Natural killer cell treated with Interleukin-12 subunit alpha and Interleukin-12 subunit beta and Interleukin-15 and Interleukin-18, amount 100 ng/mL, for 72 hours (primary cell): Measurements from ENCODE around the gene NABP2. TPM values are rescaled to one million over a fixed set of nuclear protein-coding genes. Genes with fewer than 3 reads are reported as not detected.

ENCODE experiments used
- ATAC-seq, 2 donors: fragments of 150-1000 bp; cut with Tn5 transposase in 1 of 2; sonication (Bioruptor Pico), chemical (Tn5 transposase) in 1 of 2; 2 replicates each; pipeline ENCODE4 v1.10.0; 2021
- DNase-seq: peaks from one replicate; pipeline ENCODE4 v3.0.0; 2022; ENCODE audit warnings: low spot score
- H3K27ac Mint-ChIP-seq, 2 donors: 1 replicate in 1 of 2; 2 replicates in 1 of 2; pipeline ENCODE4 v1.8.0; 2022; ENCODE audit warnings: mixed read lengths in 2 of 2, mild to moderate bottlenecking in 1 of 2, moderate library complexity in 1 of 2
- H3K27me3 Mint-ChIP-seq, 2 donors: 1 replicate in 1 of 2; 2 replicates in 1 of 2; pipeline ENCODE4 v1.8.0; 2022; ENCODE audit warnings: mixed read lengths in 2 of 2
- H3K36me3 Mint-ChIP-seq: one replicate; pipeline ENCODE4 v1.8.0; 2022; ENCODE audit warnings: mixed read lengths
- H3K4me1 Mint-ChIP-seq, 2 donors: 1 replicate in 1 of 2; 2 replicates in 1 of 2; pipeline ENCODE4 v1.8.0; 2022; ENCODE audit warnings: low read depth in 2 of 2, mixed read lengths in 2 of 2, mild to moderate bottlenecking in 1 of 2
- H3K4me3 Mint-ChIP-seq: one replicate; pipeline ENCODE4 v1.8.0; 2022; ENCODE audit warnings: mixed read lengths
- H3K9me3 Mint-ChIP-seq: 2 replicates; pipeline ENCODE4 v1.8.0; 2022; ENCODE audit warnings: mixed read lengths
- total RNA-seq, 2 donors: library from RNA; stranded (reverse); gene quantifications; one replicate each; pipeline ENCODE4 v1.2.3, GENCODE V29; 2022

The NABP2 gene
- total RNA-seq, 2 donors from 2014 or later = 66.3 to 81.6 TPM

DNA sequence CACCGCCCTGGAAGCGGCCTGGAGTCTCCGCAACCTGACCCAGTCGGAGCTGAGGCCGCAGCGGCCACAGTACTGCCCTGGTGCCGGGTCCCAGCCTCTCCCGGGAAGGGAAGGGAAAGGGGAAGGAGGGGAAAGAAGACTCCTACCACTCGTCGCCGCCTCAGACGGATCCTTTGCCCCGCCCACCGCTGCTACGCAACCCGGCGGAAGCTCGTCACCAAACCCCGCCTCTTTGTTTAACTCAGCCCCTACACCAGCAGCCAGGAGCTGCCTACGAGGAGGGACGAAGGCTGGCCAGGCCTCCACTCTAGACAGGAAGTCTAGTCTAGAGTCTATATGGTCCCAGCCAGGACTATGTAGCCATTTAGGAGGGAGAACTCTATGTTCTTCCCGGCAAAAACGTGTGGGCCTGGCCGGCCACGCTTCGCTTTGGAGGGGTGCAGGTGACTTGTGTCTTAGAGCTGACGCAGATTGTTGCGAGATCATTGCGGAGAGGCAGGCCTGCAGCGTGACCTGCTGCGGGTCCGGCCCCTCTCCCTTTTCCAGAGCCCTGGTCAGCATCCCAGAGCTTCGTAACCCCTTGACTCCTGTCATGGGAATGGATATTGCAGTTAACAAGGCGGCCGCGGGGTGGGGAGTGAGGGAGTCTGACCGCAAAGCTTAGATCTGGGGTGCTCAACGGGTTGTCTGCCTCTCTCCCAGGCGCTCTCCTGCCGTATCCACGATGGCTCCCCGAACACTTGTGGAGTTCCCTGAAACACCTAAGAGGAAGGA is 2.2 kb upstream of the NABP2 start, which contains the start of gene RNF41:
Gene RNF41 (minus strand): TSS at position 166 of the 774 bp plus-strand sequence. CDS start 7,875 bp downstream, outside the sequence.
- Mint-ChIP-seq H3K36me3 (no peaks in the 10 kb centered on the region), H3K4me3 (peak within 1 kb of the TSS; percentile 99), H3K4me1 (peaks cover 35 to 48% of the 10 kb centered on the region in 2 donors), H3K27me3 (no peaks in the 10 kb centered on the region), H3K27ac (peak within 1 kb of the TSS; percentile 98 to 100), H3K9me3 (no peaks in the 10 kb centered on the region)
- ATAC-seq (peak; percentile 91 to 93), DNase-seq (peak; percentile 94)

DNA sequence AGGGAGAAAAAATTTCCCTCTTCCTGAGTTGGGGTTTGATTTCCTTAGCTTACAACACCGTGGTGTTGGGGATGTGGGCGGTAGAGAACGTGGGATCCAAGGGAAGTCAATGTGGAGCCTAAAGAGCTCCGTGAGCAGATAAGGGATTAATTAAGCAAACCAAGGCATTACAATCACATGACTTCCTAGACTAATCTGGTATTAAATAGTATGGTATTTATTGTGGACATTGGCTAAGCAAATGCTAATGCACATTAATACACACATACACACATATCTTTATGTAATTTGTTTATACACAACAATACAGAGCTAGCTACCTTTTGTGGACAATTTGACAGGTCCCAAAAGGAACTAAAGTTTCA is 1.6 kb upstream of the NABP2 start:
- no peaks in the 10 kb centered on the region for H3K27me3 Mint-ChIP-seq
- no peaks in the 10 kb centered on the region for H3K9me3 Mint-ChIP-seq
- no peak for DNase-seq
- peak overlapping the region; percentile 98 to 100 for H3K27ac Mint-ChIP-seq
- H3K4me3 Mint-ChIP-seq = peak overlapping the region; percentile 99
- no peak for ATAC-seq
- peaks cover 35 to 48% of the 10 kb centered on the region in 2 donors for H3K4me1 Mint-ChIP-seq
- H3K36me3 Mint-ChIP-seq = no peaks in the 10 kb centered on the region

DNA sequence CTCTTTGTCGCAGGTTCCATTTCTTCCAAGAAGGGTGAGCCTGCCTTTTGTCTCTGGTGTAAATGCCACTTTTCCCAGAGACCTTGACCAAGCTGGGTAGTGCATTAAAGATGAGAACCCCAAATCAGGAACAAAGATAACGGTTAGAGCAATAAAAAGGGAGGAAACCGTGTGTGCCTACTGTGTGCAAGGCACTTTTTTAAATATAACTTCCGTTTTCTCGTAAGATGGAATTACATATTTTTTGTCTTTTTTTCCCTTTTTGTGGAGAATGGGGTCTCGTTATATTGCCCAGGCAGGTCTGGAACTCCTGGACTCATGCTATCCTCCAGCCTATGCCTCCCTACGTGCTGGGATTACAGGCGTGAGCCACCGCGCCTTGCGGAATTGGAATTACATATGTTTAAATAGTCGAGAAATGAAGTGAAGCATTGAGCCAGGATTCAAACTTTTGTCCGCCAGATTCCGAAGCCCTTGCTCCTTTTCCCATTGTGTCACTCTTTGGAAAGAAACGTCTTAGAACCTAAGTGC is 506 bp upstream of the NABP2 start:
- Mint-ChIP-seq H3K9me3 (no peaks in the 10 kb centered on the region), H3K4me3 (peak overlapping the region; percentile 88), H3K27ac (peak overlapping the region; percentile 92 to 98), H3K4me1 (peaks cover 35 to 48% of the 10 kb centered on the region in 2 donors), H3K36me3 (no peaks in the 10 kb centered on the region), H3K27me3 (no peaks in the 10 kb centered on the region)
- DNase-seq (no peak), ATAC-seq (no peak)

DNA sequence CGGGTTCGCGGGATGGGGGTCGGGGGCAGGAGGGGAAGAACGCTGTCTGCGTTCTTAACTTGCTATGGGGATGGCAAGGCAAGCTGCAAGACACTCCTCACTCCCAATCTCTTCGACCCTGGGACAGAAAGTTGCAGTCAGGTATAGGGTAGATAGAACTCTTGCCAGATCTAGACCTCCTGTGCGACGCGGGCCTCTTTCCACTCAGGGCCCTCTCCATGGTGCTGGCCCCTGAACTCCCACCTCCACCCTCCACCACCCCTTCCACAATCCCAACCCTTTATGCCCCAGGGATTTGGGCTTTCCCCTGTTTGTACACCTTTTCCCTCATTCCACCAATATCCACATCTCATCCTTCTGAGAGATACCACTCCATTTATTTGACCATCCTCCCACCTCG is 812 bp downstream of the NABP2 start:
- no peaks in the 10 kb centered on the region for H3K36me3 Mint-ChIP-seq
- no peak for DNase-seq
- no peaks in the 10 kb centered on the region for H3K9me3 Mint-ChIP-seq
- no peak for ATAC-seq
- H3K27me3 Mint-ChIP-seq = no peaks in the 10 kb centered on the region
- peaks cover 35 to 48% of the 10 kb centered on the region in 2 donors for H3K4me1 Mint-ChIP-seq
- H3K27ac Mint-ChIP-seq = peak overlapping the region; percentile 92 to 98
- peak overlapping the region; percentile 88 for H3K4me3 Mint-ChIP-seq

DNA sequence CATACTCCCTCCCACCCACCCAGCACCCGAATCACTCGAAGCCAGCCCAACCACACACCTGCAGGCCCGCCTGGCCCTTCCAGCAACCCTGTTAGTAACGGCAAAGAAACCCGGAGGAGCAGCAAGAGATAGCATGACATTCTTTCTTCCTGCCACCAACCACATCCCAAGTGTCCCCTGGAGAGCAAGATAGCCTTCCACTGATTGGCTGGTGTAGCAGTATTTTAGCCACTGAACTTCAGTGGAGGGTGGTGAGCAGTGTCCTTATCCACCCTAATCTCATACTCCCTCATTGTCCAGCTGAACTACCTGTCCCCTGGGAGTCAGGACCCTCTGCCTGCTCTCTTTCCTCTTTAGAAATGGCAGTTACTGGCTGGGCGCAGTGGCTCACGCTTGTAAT is 4.9 kb downstream of the NABP2 start:
- H3K4me3 Mint-ChIP-seq = no peak overlapping the region
- no peaks in the 10 kb centered on the region for H3K36me3 Mint-ChIP-seq

DNA sequence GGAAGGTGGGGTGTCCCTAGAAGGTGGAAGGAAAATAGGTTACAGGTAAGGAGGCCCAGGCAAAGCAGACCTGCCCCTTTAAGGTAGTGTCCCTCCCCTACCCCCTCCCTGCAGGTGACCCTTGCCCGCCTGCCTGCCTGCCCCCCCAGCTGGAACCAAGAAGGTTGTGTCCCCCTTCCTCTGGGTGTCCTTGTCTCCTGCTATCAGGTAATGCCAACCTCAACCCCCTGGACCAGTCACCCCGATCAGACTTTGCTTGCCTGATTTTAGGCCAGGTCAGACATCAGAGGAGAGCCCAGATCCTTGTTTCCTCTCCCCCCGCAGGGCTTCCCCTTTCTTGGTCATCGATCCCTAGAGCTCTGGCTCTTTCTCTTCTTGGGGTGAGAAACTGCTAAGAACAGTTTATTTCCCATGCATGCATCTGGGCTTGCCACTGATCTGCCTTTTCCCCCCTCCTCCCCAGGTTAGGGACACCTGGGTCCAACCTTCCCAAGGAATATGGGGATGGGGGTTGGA is 5.8 kb downstream of the NABP2 start, which contains the start of gene SLC39A5:
Gene SLC39A5 (plus strand): TSS at position 136 of the 516 bp plus-strand sequence. CDS start 1,224 bp downstream, outside the sequence.
- Mint-ChIP-seq H3K27me3 (no peaks in the 10 kb centered on the region), H3K9me3 (no peaks in the 10 kb centered on the region), H3K4me1 (peaks cover 7 to 8% of the 10 kb centered on the region in 2 donors), H3K4me3 (no peak within 1 kb of the TSS), H3K36me3 (no peaks in the 10 kb centered on the region), H3K27ac (no peak within 1 kb of the TSS)
- ATAC-seq = no peak
- no peak for DNase-seq

More for the DNA sequence above, 4.9 kb downstream of the NABP2 start:
- no peak for DNase-seq
- Mint-ChIP-seq H3K9me3 (no peaks in the 10 kb centered on the region), H3K27me3 (no peaks in the 10 kb centered on the region), H3K27ac (no peak overlapping the region), H3K4me1 (peaks cover 12 to 15% of the 10 kb centered on the region in 2 donors)
- no peak for ATAC-seq

DNA sequence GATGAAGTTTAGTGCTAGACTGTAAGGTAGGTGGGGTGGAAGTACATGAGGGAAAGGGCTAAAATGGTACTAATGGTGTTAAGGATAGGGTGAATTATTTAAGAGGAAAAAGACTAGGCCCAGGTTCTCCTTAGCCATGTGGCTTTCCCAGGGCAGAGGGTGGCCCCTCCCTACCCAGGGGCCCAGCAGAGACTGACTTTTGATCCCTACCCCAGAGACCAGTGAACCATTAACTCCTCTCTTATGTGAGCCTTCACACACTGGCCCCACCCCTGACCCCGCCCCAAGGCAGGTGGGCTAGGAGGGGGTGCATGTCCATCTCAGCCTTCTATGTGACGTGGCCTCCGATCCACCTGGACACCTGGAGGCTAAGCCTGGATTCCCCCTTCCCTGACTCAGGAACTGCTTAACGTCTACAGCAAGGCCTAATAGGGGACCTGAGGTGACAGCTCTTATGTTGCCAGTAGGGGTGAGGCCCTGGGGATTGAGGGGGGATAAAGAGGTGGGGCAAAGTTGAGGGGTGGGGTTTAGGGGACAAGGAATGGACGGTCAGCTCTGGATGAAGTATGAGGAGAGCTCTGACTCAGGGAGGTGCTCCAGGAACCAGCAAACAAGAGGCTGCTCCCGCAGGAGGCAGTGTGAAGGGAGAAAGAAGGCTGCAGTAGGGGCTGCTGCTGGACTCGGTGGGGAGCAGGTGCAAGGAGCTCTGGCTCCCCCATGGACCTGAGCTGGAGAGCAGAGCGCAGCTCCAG is 6.5 kb downstream of the NABP2 start:
- H3K4me1 Mint-ChIP-seq = peaks cover under 1 to 2% of the 10 kb centered on the region in 2 donors
- no peaks in the 10 kb centered on the region for H3K27me3 Mint-ChIP-seq
- H3K27ac Mint-ChIP-seq = no peak overlapping the region
- H3K36me3 Mint-ChIP-seq = no peaks in the 10 kb centered on the region
- no peak for DNase-seq
- no peaks in the 10 kb centered on the region for H3K9me3 Mint-ChIP-seq
- ATAC-seq = peak in 1 of 2 donors; percentile 55
- no peak overlapping the region for H3K4me3 Mint-ChIP-seq

DNA sequence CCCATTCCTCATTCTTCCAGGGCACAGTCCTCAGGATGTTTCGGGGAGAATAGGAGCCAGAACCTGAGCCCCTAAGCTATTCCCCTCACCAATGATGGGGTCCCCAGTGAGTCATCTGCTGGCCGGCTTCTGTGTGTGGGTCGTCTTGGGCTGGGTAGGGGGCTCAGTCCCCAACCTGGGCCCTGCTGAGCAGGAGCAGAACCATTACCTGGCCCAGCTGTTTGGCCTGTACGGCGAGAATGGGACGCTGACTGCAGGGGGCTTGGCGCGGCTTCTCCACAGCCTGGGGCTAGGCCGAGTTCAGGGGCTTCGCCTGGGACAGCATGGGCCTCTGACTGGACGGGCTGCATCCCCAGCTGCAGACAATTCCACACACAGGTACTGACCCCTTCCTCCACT is 7.0 kb downstream of the NABP2 start:
- DNase-seq = no peak
- Mint-ChIP-seq H3K4me1 (no peaks in the 10 kb centered on the region), H3K9me3 (no peaks in the 10 kb centered on the region), H3K27me3 (no peaks in the 10 kb centered on the region), H3K36me3 (no peaks in the 10 kb centered on the region), H3K4me3 (no peak overlapping the region), H3K27ac (no peak overlapping the region)
- peak in 1 of 2 donors; percentile 29 for ATAC-seq

DNA sequence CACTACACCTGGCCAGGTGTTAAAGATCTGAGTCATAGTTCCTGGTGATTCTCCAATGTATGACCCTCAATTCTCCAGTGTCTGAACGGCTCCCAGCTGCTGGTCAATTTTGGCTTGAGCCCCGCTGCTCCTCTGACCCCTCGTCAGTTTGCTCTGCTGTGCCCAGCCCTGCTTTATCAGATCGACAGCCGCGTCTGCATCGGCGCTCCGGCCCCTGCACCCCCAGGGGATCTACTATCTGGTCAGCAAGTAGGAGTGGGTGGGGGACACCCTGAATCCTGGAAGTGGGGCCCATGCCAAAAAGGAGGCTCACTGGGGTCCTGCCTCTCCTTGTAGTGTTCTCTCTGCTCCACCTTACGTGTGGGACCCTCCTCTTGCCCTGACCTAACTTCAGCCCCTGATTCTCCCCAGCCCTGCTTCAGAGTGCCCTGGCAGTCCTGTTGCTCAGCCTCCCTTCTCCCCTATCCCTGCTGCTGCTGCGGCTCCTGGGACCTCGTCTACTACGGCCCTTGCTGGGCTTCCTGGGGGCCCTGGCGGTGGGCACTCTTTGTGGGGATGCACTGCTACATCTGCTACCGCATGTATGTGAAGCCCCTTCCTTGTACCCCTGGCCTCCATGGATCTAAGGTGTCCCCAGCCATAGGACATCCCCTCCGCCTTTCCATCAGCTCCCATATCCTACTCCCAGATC is 10.7 kb downstream of the NABP2 start:
- Mint-ChIP-seq H3K4me3 (no peak overlapping the region), H3K27me3 (no peaks in the 10 kb centered on the region), H3K4me1 (no peaks in the 10 kb centered on the region), H3K27ac (no peak overlapping the region), H3K36me3 (no peaks in the 10 kb centered on the region), H3K9me3 (no peaks in the 10 kb centered on the region)
- peak; percentile 54 for DNase-seq
- no peak for ATAC-seq

DNA sequence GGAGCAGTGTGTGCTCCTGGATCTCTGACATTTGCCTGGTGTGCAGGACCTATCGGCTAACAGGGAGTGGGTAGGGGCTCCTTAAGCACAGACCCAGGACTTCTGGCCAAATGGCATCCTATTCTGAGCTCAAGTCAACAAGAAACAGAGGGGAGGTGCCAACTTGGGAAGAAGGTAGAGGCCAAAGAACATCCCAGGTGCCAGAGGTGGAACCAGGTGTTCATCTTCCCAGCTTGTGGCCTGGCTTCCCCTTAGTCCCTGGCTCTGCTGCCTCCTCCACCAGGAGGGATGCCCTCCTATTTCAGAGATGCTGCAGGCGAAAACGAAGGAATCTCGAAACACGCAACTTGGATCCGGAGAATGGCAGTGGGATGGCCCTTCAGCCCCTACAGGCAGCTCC is 11.9 kb downstream of the NABP2 start:
- Mint-ChIP-seq H3K27me3 (no peaks in the 10 kb centered on the region), H3K36me3 (no peaks in the 10 kb centered on the region), H3K4me3 (no peak overlapping the region), H3K9me3 (no peaks in the 10 kb centered on the region), H3K4me1 (no peaks in the 10 kb centered on the region), H3K27ac (no peak overlapping the region)
- ATAC-seq = no peak
- no peak for DNase-seq

DNA sequence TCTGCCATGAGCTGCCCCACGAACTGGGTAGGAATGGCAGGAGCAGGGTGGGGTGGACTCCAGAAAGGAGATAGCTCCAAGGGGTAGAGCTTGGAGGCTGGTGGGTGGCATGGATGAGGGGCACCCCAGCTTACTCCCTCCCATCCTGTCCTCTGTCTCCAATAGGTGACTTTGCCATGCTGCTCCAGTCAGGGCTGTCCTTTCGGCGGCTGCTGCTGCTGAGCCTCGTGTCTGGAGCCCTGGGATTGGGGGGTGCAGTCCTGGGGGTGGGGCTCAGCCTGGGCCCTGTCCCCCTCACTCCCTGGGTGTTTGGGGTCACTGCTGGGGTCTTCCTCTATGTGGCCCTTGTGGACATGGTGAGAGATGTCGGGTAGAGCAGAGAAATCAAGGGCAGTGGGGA is 12.8 kb downstream of the NABP2 start:
- H3K9me3 Mint-ChIP-seq = no peaks in the 10 kb centered on the region
- H3K27ac Mint-ChIP-seq = no peak overlapping the region
- no peaks in the 10 kb centered on the region for H3K27me3 Mint-ChIP-seq
- DNase-seq = no peak
- H3K4me3 Mint-ChIP-seq = no peak overlapping the region
- H3K36me3 Mint-ChIP-seq = no peaks in the 10 kb centered on the region
- H3K4me1 Mint-ChIP-seq = peaks cover 0 to 2% of the 10 kb centered on the region in 2 donors
- peak in 1 of 2 donors; percentile 3 for ATAC-seq

DNA sequence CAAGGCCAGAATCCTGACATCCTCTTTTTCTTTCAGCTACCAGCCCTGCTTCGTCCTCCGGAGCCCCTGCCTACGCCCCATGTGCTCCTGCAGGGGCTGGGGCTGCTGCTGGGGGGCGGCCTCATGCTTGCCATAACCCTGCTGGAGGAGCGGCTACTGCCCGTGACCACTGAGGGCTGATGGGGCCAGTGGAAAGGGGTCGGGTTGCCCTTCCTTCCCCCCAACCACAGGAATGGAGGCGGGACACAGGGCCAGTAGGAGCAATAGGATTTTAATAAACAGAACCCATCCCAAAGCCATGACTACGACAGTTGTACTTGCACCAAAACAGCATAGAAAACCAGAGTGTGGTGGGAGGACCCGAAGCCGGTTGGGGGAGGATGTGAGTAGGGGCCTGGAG is 13.4 kb downstream of the NABP2 start:
- Mint-ChIP-seq H3K9me3 (no peaks in the 10 kb centered on the region), H3K4me1 (peaks cover 0 to 4% of the 10 kb centered on the region in 2 donors), H3K4me3 (no peak overlapping the region), H3K27ac (no peak overlapping the region), H3K36me3 (no peaks in the 10 kb centered on the region), H3K27me3 (no peaks in the 10 kb centered on the region)
- ATAC-seq (no peak), DNase-seq (no peak)
